K562 (cell line): ENCODE results near the gene ACAP3. TPM values are rescaled to one million over a fixed set of nuclear protein-coding genes. Genes with fewer than 3 reads are reported as not detected.

Source experiments
- C11orf30 ChIP-seq: fragments of 450-650 bp; IDR thresholded peaks from 2 replicates; pipeline ENCODE4 v1.6.1; 2016; ENCODE audit warnings: low read depth, mild to moderate bottlenecking
- FOXM1 ChIP-seq, 2 experiments: fragments of 450-650 bp in 1 of 2; sonication (generic) in 1 of 2; formaldehyde crosslinking in 1 of 2; IDR thresholded peaks; 2 replicates each; pipeline versions ENCODE4 v1.6.1 to v1.9.0; 2017 to 2022; ENCODE audit warnings: low read depth in 2 of 2, mild to moderate bottlenecking in 2 of 2, missing genetic modification reagents in 1 of 2, moderate library complexity in 1 of 2
- NR3C1 ChIP-seq: sonication (generic); formaldehyde crosslinking; IDR thresholded peaks from 2 replicates; pipeline ENCODE4 v1.8.1; 2022; ENCODE audit warnings: missing genetic modification reagents
- NUFIP1 ChIP-seq: fragments of 450-650 bp; IDR thresholded peaks from 2 replicates; pipeline ENCODE4 v1.6.1; 2018; ENCODE audit not compliant: partially characterized antibody
- PCBP2 ChIP-seq: fragments of 200-400 bp; formaldehyde crosslinking; IDR thresholded peaks from 2 replicates; pipeline ENCODE4 v1.6.1; 2018; ENCODE audit warnings: low read length, low read depth, mild to moderate bottlenecking, moderate library complexity; ENCODE audit not compliant: poor library complexity, severe bottlenecking
- PPARD ChIP-seq: fragments of 250-450 bp; sonication (Bioruptor Pico); IDR thresholded peaks from 2 replicates; pipeline ENCODE4 v1.8.0; 2022; ENCODE audit warnings: inconsistent platforms, mild to moderate bottlenecking, moderate library complexity
- ZNF830 ChIP-seq: fragments of 250-450 bp; sonication (Bioruptor Pico); IDR thresholded peaks from 2 replicates; pipeline ENCODE4 v1.5.0; 2021; ENCODE audit warnings: mild to moderate bottlenecking
- polyA plus RNA-seq, 8 experiments: library from polyadenylated mRNA; depleted of rRNA in 4 of 8; stranded (reverse) in 5 of 8; unstranded in 3 of 8; fragments of >200 nt; fragmentation: Nextera tagmentation in 2 of 8; fragmentation: Illumina TruSeq in 1 of 8; extraction: Ambion mirVana in 2 of 8; extraction: Trizol in 1 of 8; gene quantifications; 2 replicates each; pipeline versions ENCODE4 v1.2.1 to v1.2.3, GENCODE V29; 2011 to 2014; ENCODE audit warnings: inconsistent platforms in 1 of 8, missing spikeins in 1 of 8
- total RNA-seq, 7 experiments: library from RNA; depleted of rRNA in 6 of 7; stranded (reverse); fragments of >200 nt in 6 of 7; fragmentation: Illumina TruSeq in 2 of 7; extraction: Trizol in 2 of 7; gene quantifications; 2 replicates each; pipeline versions ENCODE4 v1.2.1 to v1.2.3, GENCODE V29; 2011 to 2021; ENCODE audit warnings: low replicate concordance in 1 of 7
- TF ChIP-seq, protein P1 (sequence below), 2 experiments: fragments of 450-650 bp; formaldehyde crosslinking in 1 of 2; IDR thresholded peaks; 2 replicates each; pipeline versions ENCODE4 v1.4.0 to v1.6.1; 2014 to 2020; ENCODE audit warnings: mild to moderate bottlenecking in 2 of 2, borderline replicate concordance in 1 of 2, low read depth in 1 of 2
- TF ChIP-seq, protein P2 (sequence below): sonication (generic); formaldehyde crosslinking; IDR thresholded peaks from 2 replicates; pipeline ENCODE4 v1.8.0; 2022; ENCODE audit warnings: mild to moderate bottlenecking, missing genetic modification reagents, borderline replicate concordance
- TF ChIP-seq, protein P3 (sequence below): sonication (generic); formaldehyde crosslinking; IDR thresholded peaks from 2 replicates; pipeline ENCODE4 v1.8.0; 2022; ENCODE audit warnings: mild to moderate bottlenecking, missing genetic modification reagents

The ACAP3 gene
- total and polyA plus RNA-seq, 9 of the 15 experiments (the other 6 are each of a cell fraction or from before 2014, with no cell fraction given) = 0.01 to 49.0 (median 12.0) TPM

DNA sequence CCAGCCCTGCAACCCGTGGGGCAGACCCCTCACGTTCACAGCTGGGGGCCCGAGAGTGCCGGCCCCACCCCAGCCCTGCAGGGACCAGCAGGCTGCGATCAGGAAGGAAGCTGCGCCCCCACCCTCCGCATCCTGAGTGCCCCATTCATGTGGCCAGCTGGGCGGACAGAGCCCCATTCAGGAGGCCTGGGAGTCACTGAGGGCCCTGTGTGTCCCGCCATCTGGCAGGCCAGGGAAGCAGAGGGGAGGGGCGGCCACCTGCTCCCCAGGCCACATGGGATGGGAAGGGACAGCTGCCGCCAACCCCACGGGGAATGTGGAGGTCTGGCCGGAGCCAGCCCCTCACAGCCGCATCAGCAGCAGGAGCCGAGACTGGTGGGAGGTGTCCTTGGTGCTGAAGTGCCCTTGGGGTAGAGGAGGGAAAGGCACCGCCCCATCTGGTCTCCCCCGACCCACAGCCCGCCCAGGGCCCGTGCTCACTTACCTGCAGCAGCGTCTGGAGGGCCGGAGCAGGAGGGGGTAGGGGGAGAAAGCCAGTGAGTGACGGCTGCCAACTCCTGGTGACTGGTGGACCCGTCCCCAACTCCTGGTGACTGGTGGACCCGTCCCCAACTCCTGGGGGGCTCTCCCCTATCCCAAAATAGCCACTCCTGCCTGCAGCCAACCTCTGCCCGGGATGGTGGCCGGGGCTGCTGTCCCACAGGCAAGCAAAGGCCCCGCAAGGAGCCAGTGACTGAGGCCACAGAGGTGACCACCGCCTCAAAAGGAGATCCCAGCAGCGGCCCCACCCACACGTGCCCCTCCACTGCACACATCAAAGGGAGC lies 8.7 kb downstream of the ACAP3 start (continued):
- TF ChIP-seq, protein P1, sequence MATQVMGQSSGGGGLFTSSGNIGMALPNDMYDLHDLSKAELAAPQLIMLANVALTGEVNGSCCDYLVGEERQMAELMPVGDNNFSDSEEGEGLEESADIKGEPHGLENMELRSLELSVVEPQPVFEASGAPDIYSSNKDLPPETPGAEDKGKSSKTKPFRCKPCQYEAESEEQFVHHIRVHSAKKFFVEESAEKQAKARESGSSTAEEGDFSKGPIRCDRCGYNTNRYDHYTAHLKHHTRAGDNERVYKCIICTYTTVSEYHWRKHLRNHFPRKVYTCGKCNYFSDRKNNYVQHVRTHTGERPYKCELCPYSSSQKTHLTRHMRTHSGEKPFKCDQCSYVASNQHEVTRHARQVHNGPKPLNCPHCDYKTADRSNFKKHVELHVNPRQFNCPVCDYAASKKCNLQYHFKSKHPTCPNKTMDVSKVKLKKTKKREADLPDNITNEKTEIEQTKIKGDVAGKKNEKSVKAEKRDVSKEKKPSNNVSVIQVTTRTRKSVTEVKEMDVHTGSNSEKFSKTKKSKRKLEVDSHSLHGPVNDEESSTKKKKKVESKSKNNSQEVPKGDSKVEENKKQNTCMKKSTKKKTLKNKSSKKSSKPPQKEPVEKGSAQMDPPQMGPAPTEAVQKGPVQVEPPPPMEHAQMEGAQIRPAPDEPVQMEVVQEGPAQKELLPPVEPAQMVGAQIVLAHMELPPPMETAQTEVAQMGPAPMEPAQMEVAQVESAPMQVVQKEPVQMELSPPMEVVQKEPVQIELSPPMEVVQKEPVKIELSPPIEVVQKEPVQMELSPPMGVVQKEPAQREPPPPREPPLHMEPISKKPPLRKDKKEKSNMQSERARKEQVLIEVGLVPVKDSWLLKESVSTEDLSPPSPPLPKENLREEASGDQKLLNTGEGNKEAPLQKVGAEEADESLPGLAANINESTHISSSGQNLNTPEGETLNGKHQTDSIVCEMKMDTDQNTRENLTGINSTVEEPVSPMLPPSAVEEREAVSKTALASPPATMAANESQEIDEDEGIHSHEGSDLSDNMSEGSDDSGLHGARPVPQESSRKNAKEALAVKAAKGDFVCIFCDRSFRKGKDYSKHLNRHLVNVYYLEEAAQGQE (IDR thresholded peaks at IDR 0.05; ENCODE audit: borderline replicate concordance) = peak; percentile 96
- TF ChIP-seq, protein P1 (CRISPR knock-in tag; IDR thresholded peaks at IDR 0.05; ENCODE audit: low read depth) = peak; percentile 90
- TF ChIP-seq, protein P2, sequence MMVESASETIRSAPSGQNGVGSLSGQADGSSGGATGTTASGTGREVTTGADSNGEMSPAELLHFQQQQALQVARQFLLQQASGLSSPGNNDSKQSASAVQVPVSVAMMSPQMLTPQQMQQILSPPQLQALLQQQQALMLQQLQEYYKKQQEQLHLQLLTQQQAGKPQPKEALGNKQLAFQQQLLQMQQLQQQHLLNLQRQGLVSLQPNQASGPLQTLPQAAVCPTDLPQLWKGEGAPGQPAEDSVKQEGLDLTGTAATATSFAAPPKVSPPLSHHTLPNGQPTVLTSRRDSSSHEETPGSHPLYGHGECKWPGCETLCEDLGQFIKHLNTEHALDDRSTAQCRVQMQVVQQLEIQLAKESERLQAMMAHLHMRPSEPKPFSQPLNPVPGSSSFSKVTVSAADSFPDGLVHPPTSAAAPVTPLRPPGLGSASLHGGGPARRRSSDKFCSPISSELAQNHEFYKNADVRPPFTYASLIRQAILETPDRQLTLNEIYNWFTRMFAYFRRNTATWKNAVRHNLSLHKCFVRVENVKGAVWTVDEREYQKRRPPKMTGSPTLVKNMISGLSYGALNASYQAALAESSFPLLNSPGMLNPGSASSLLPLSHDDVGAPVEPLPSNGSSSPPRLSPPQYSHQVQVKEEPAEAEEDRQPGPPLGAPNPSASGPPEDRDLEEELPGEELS (CRISPR knock-in tag) = 0 out of 2 replicates have a peak, but pooled peaks have one; percentile 15
- no peak for TF ChIP-seq PPARD (CRISPR knock-in tag)
- no peak for TF ChIP-seq ZNF830
- no peak for TF ChIP-seq FOXM1 (IDR thresholded peaks at IDR 0.05; ENCODE audit: low read depth)
- no peak for TF ChIP-seq FOXM1 (CRISPR knock-in tag; IDR thresholded peaks at IDR 0.05; ENCODE audit: low read depth)
- TF ChIP-seq PCBP2 = no peak
- no peak for TF ChIP-seq NUFIP1
- peak; percentile 48 for TF ChIP-seq NR3C1
- TF ChIP-seq, protein P3, sequence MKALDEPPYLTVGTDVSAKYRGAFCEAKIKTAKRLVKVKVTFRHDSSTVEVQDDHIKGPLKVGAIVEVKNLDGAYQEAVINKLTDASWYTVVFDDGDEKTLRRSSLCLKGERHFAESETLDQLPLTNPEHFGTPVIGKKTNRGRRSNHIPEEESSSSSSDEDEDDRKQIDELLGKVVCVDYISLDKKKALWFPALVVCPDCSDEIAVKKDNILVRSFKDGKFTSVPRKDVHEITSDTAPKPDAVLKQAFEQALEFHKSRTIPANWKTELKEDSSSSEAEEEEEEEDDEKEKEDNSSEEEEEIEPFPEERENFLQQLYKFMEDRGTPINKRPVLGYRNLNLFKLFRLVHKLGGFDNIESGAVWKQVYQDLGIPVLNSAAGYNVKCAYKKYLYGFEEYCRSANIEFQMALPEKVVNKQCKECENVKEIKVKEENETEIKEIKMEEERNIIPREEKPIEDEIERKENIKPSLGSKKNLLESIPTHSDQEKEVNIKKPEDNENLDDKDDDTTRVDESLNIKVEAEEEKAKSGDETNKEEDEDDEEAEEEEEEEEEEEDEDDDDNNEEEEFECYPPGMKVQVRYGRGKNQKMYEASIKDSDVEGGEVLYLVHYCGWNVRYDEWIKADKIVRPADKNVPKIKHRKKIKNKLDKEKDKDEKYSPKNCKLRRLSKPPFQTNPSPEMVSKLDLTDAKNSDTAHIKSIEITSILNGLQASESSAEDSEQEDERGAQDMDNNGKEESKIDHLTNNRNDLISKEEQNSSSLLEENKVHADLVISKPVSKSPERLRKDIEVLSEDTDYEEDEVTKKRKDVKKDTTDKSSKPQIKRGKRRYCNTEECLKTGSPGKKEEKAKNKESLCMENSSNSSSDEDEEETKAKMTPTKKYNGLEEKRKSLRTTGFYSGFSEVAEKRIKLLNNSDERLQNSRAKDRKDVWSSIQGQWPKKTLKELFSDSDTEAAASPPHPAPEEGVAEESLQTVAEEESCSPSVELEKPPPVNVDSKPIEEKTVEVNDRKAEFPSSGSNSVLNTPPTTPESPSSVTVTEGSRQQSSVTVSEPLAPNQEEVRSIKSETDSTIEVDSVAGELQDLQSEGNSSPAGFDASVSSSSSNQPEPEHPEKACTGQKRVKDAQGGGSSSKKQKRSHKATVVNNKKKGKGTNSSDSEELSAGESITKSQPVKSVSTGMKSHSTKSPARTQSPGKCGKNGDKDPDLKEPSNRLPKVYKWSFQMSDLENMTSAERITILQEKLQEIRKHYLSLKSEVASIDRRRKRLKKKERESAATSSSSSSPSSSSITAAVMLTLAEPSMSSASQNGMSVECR = peak; percentile 56; the same call in 1 of the 2 replicates
- TF ChIP-seq C11orf30 = no peak
